ENCODE results near the gene UBE2R2.

Gene UBE2R2

DNA sequence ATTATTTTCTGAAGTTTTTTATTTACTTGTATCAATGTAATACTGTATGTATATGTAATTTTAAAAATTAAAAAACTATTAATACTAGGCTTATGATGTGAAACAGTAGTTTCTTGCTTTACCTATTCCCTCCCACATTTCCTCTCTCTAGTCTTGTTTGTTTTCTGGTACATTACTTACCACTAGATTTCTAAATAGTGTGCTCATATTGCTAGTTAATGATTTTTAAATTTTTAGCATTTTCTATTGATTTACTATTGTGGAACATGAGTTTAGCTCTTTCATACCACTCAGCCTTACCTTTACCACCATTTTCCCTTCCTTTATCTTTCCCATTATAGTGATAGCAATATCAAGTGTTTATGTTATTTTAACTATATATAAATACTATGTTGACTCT, 39.3 kb downstream of the UBE2R2 start:
- Histone ChIP-seq H3K4me2 (ENCODE audit: low read depth, low read length, poor library complexity, severe bottlenecking) (no peak overlapping the region), H3K36me3 (ENCODE audit: insufficient read depth, low read length) (0 out of 2 replicates have a peak, but pooled peaks cover 3% of the 10 kb centered on the region), H3F3A (ENCODE audit: low read depth) (no peaks in the 10 kb centered on the region), H3K9me2 (replicated peaks; ENCODE audit: low read depth, low read length) (no peaks in the 10 kb centered on the region), H3K9ac (ENCODE audit: low read depth, low read length, poor library complexity, severe bottlenecking) (no peak overlapping the region), H3K4me1 (ENCODE audit: insufficient read depth, low read length, poor library complexity, severe bottlenecking) (no peaks in the 10 kb centered on the region), H3K9me3 (ENCODE audit: insufficient read depth, low read depth, low read length) (no peaks in the 10 kb centered on the region), H2AFZ (ENCODE audit: low read length) (no peak overlapping the region), H4K20me1 (ENCODE audit: insufficient read depth, low read length, poor library complexity, severe bottlenecking) (peaks cover 93% of the 10 kb centered on the region), H3K79me2 (ENCODE audit: insufficient read depth, low read length) (peaks cover 98% of the 10 kb centered on the region), H3K27me3 (ENCODE audit: insufficient read depth, low read length, poor library complexity, severe bottlenecking) (no peaks in the 10 kb centered on the region), H3K4me3 (ENCODE audit: low read length, poor library complexity, severe bottlenecking) (no peak overlapping the region)
- TF ChIP-seq CTCF (conservative IDR thresholded peaks at IDR 0.05; ENCODE audit: low read length) = no peak

- no peaks in the 10 kb centered on the region for H3K9me3 ChIP-seq (ENCODE audit: insufficient read depth, low read depth, low read length)
- H3K4me2 ChIP-seq (ENCODE audit: low read depth, low read length, poor library complexity, severe bottlenecking) = no peak overlapping the region
- no peaks in the 10 kb centered on the region for H3K4me1 ChIP-seq (ENCODE audit: insufficient read depth, low read length, poor library complexity, severe bottlenecking)
- no peak overlapping the region for H3K4me3 ChIP-seq (ENCODE audit: low read length, poor library complexity, severe bottlenecking)
- H3K27me3 ChIP-seq (ENCODE audit: insufficient read depth, low read length, poor library complexity, severe bottlenecking) = no peaks in the 10 kb centered on the region
- no peak overlapping the region for H3K9ac ChIP-seq (ENCODE audit: low read depth, low read length, poor library complexity, severe bottlenecking)
- peaks cover 5% of the 10 kb centered on the region; the same call in 1 of the 2 replicates for H3K36me3 ChIP-seq (ENCODE audit: insufficient read depth, low read length)
- H2AFZ ChIP-seq (ENCODE audit: low read length) = no peak overlapping the region
- TF ChIP-seq EZH2phosphoT487 (IDR thresholded peaks at IDR 0.05; ENCODE audit: borderline replicate concordance) (no peak), CTCF (conservative IDR thresholded peaks at IDR 0.05; ENCODE audit: low read length) (no peak)
- H4K20me1 ChIP-seq (ENCODE audit: insufficient read depth, low read length, poor library complexity, severe bottlenecking) = peaks cover 93% of the 10 kb centered on the region
- peaks cover 100% of the 10 kb centered on the region for H3K79me2 ChIP-seq (ENCODE audit: insufficient read depth, low read length)
- H3K9me2 ChIP-seq (replicated peaks; ENCODE audit: low read depth, low read length) = no peaks in the 10 kb centered on the region
- no peaks in the 10 kb centered on the region for H3F3A ChIP-seq (ENCODE audit: low read depth)
These were observed 41.5 kb downstream of the UBE2R2 start for GRCh38 chr9:33858423-33858822.

GRCh38 chr9:33860200-33860871, 43.4 kb downstream of the UBE2R2 start:
- H3K4me3 ChIP-seq (ENCODE audit: low read length, poor library complexity, severe bottlenecking) = no peak overlapping the region
- TF ChIP-seq EZH2phosphoT487 (IDR thresholded peaks at IDR 0.05; ENCODE audit: borderline replicate concordance) (no peak), CTCF (conservative IDR thresholded peaks at IDR 0.05; ENCODE audit: low read length) (peak; percentile 23; the same call in 1 of the 2 replicates)
- no peaks in the 10 kb centered on the region for H3K9me3 ChIP-seq (ENCODE audit: insufficient read depth, low read depth, low read length)
- no peak overlapping the region for H3K4me2 ChIP-seq (ENCODE audit: low read depth, low read length, poor library complexity, severe bottlenecking)
- H3K9me2 ChIP-seq (replicated peaks; ENCODE audit: low read depth, low read length) = no peaks in the 10 kb centered on the region
- peaks cover 100% of the 10 kb centered on the region for H3K79me2 ChIP-seq (ENCODE audit: insufficient read depth, low read length)
- no peak overlapping the region for H2AFZ ChIP-seq (ENCODE audit: low read length)
- peaks cover 12% of the 10 kb centered on the region for H3K36me3 ChIP-seq (ENCODE audit: insufficient read depth, low read length)
- H4K20me1 ChIP-seq (ENCODE audit: insufficient read depth, low read length, poor library complexity, severe bottlenecking) = peaks cover 87% of the 10 kb centered on the region
- no peaks in the 10 kb centered on the region for H3K4me1 ChIP-seq (ENCODE audit: insufficient read depth, low read length, poor library complexity, severe bottlenecking)
- no peaks in the 10 kb centered on the region for H3F3A ChIP-seq (ENCODE audit: low read depth)
- no peak overlapping the region for H3K9ac ChIP-seq (ENCODE audit: low read depth, low read length, poor library complexity, severe bottlenecking)
- no peaks in the 10 kb centered on the region for H3K27me3 ChIP-seq (ENCODE audit: insufficient read depth, low read length, poor library complexity, severe bottlenecking)

All from Loucy (cell line).